Measurements from ENCODE around the gene CHID1. TPM values are rescaled to one million over a fixed set of nuclear protein-coding genes. Genes with fewer than 3 reads are reported as not detected.

CHID1 gene
- total RNA-seq, 2 donors from 2014 or later = 46.9 to 78.7 TPM

DNA sequence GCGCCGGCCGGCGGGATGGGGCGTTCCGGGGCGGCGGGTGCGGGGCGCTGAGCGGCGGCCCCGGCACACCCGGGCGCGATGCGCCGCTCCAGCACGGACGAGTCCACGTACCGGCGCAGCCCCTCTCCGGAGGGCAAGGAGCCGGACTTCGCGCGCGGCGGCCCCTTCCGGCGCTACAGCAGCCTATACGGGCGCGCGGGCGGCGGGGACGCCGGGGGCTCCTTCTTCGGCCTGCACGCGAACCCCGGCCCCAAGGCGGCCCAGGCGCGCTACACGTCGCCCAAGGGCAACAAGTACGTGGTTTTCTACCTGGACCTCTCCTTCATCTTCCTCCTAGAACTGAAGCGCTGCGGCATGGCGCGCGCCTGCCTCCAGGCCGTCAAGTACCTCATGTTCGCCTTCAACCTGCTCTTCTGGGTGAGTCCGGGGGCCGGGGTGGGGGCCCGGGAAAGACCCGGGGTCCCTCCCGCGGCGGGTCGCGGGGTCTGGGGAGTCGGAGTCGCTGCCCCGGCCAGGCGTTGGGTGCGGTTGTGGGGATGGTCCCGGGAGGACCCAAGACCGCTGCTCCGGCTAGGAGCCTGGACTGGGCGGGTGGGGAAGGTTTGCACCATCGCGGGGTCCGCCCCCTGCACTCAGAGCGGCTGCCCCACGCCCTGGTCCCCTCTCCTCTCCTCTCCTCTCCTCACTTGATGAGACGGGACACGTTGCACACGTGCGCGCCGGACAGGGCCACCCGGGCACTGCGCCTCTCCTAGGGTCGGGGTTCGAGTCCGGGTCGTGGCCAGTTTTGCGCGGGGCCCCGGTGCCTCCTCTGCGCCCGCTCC lies 60.4 kb downstream of the CHID1 start:
- Histone ChIP-seq H3K27ac (no peak overlapping the region), H3K4me1 (peaks cover 0 to 63% of the 10 kb centered on the region in 2 donors), H3K4me3 (peak overlapping the region; percentile 29 to 58), H3K36me3 (no peaks in the 10 kb centered on the region), H3K9me3 (no peaks in the 10 kb centered on the region), H3K27me3 (no peaks in the 10 kb centered on the region)
- DNase-seq (ENCODE audit: low spot score) = no peak
- TF ChIP-seq, protein P1, sequence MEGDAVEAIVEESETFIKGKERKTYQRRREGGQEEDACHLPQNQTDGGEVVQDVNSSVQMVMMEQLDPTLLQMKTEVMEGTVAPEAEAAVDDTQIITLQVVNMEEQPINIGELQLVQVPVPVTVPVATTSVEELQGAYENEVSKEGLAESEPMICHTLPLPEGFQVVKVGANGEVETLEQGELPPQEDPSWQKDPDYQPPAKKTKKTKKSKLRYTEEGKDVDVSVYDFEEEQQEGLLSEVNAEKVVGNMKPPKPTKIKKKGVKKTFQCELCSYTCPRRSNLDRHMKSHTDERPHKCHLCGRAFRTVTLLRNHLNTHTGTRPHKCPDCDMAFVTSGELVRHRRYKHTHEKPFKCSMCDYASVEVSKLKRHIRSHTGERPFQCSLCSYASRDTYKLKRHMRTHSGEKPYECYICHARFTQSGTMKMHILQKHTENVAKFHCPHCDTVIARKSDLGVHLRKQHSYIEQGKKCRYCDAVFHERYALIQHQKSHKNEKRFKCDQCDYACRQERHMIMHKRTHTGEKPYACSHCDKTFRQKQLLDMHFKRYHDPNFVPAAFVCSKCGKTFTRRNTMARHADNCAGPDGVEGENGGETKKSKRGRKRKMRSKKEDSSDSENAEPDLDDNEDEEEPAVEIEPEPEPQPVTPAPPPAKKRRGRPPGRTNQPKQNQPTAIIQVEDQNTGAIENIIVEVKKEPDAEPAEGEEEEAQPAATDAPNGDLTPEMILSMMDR (IDR thresholded peaks at IDR 0.05) = no peak

DNA sequence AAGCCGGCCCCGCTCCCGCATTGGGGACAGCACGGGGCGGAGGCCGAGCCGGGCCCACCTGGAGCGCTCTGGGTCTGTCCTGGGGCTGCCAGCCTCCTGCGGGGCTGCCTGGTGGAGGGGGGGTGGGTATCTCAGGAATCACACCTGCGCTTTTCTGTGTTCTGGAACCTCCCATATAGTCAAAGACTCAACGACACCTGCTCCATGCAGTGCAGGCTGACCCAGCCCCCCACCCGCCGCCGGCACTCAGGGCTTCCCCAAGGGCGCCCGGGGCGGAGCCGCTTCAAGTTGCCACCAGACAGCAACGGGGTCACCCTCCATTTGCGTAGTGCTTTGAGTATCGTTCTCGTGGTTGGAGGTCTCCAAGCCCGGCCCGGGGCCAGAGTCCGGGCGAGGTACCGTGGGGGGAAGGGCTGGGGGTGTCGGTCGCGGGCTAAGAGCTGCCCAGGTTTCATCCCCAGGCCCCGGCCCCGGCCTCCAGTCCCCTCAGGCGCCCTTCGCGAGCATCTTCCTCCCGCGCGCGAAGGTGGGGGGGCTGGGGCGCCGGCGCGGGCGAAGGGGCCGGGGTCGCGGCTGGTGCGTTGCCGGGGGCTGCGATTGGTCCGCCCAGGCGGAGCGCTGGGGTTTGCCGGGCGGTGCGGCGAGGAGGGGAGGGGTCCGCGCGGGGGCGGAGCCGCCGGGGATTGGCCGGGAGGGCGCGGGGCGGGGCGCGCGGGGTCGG lies 61.3 kb downstream of the CHID1 start:
- H3K36me3 ChIP-seq = no peaks in the 10 kb centered on the region
- H3K9me3 ChIP-seq = no peaks in the 10 kb centered on the region
- H3K4me3 ChIP-seq = peak overlapping the region; percentile 29 to 58
- H3K4me1 ChIP-seq = peaks cover 0 to 72% of the 10 kb centered on the region in 2 donors
- no peaks in the 10 kb centered on the region for H3K27me3 ChIP-seq
- H3K27ac ChIP-seq = peak overlapping the region in 1 of 2 donors; percentile 42
- DNase-seq (ENCODE audit: low spot score) = no peak
- TF ChIP-seq, protein P1 (IDR thresholded peaks at IDR 0.05) = no peak

DNA sequence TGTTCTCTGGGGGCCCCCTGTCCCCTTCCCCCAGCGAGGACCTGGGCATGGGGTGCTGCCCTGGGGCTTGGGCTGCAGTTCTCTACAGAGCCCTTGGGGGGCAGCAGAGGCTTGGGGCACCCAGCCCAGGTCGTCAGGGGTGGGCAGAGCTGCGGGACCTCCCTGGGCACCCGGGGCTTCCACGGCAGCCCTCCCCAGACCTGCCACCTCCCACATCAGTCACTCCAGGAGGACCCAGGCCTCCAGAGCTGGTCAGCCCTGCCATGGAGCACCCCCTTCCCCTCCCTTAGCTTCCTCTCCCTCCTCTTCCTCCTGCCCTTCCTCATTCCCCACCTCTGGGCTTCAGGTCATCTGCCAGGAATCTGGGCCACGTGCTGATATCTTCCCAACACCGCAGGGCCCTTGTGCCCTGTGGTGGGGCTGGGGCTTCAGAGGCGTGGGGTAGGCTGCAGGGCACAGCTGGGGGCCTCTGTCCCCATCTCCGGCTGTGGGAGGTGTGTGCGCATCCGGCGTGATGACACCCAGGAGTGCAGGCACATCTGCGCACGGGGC lies 62.2 kb downstream of the CHID1 start:
- Histone ChIP-seq H3K36me3 (no peaks in the 10 kb centered on the region), H3K4me3 (no peak overlapping the region), H3K4me1 (peaks cover 0 to 81% of the 10 kb centered on the region in 2 donors)

DNA sequence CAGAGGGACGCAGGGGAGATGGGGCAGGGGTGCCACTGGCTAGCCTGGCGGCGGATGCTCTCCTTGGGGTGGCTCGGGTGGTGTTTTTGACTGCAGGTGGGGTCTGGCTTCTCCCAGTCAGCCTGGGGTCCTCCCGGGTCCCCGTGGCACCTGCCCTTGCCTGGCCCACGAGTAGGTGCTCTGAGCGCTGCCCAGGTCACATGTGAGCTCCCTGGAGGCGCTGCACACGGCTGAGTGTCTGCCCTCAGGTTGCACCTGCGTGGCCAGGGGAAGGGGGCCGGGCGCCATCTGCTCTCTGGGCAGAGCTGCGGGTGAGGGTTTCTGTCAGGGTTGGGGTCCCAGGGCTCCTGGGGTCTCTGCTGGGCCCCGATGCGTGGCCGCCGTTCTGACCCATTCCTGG lies 62.7 kb downstream of the CHID1 start:
- H3K27ac ChIP-seq = no peak overlapping the region
- no peaks in the 10 kb centered on the region for H3K27me3 ChIP-seq
- DNase-seq (ENCODE audit: low spot score) = no peak
- H3K4me1 ChIP-seq = peaks cover 0 to 83% of the 10 kb centered on the region in 2 donors
- H3K4me3 ChIP-seq = no peak overlapping the region
- TF ChIP-seq, protein P1 (IDR thresholded peaks at IDR 0.05) = no peak
- H3K9me3 ChIP-seq = no peaks in the 10 kb centered on the region
- H3K36me3 ChIP-seq = no peaks in the 10 kb centered on the region

More for the DNA sequence above, 62.2 kb downstream of the CHID1 start:
- TF ChIP-seq, protein P1 (IDR thresholded peaks at IDR 0.05) = peak; percentile 89 to 95
- DNase-seq (ENCODE audit: low spot score) = no peak
- H3K27ac ChIP-seq = no peak overlapping the region
- H3K9me3 ChIP-seq = no peaks in the 10 kb centered on the region
- no peaks in the 10 kb centered on the region for H3K27me3 ChIP-seq

DNA sequence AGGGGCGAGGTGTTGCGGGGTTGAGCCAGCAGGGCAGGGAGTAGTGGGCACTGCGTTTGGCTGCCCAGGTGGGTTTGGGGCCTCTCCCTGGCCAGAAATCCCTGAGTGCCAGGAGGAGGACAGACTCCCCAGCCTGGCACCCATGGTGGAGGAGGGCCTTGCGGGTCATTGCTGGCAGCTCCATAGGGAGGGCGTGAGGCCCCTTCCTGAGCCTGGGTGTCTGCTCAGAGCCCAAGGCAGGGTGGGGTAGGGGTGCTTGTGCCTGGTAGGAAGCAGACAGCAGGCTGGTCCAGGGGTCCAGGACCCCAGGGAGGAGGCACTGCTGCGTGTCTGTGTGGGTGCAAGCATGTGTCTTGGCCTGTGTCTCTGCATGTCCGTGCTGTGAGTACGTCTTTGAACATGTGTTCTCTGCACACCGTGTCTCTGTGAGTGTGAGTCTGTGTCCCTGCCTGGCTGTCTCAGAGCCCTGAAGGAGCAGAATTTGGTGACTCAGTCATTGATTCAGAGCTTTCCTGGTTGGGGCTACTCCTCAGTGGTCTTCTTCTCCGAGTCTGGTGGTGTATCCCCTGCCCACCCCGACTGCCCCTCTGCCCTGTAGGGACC lies 64.0 kb downstream of the CHID1 start:
- H3K36me3 ChIP-seq = no peaks in the 10 kb centered on the region
- H3K9me3 ChIP-seq = no peaks in the 10 kb centered on the region
- TF ChIP-seq, protein P1 (IDR thresholded peaks at IDR 0.05) = no peak
- H3K27me3 ChIP-seq = no peaks in the 10 kb centered on the region
- no peak overlapping the region for H3K4me3 ChIP-seq
- peaks cover 0 to 80% of the 10 kb centered on the region in 2 donors for H3K4me1 ChIP-seq
- H3K27ac ChIP-seq = peak overlapping the region; percentile 95
- no peak for DNase-seq (ENCODE audit: low spot score)
